ENCODE results near the gene GRPR.

Gene GRPR

DNA sequence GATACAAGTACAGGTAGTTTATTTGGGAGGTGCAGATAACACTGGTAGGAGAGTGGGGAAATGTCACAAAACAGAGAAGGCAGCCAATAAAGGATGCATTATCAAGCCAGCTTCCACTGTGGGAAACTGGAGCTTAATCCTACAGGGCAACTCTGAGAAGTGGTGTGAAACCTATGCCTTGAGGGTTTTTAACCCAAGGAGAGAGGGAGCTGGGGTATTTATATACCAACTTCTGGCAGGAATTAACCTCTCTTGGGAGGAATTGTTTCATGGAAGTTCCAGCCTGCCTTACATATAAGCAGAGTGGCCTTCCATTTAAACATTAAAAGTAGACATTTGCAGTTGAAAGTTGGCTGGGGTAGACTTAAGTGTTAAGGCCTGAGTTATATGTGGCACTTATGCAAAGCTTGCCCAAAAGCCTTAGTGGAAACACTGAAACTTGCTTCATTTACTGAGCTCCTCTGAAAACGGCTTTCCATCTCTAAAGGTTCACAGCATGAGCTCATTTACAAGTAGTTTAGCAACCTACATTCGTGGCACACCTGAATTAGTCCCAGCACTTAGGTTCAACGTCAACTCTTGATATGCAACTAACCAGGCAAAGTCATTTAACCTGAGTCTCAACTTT, 63.1 kb downstream of the GRPR start:
- no peak for DNase-seq

DNA sequence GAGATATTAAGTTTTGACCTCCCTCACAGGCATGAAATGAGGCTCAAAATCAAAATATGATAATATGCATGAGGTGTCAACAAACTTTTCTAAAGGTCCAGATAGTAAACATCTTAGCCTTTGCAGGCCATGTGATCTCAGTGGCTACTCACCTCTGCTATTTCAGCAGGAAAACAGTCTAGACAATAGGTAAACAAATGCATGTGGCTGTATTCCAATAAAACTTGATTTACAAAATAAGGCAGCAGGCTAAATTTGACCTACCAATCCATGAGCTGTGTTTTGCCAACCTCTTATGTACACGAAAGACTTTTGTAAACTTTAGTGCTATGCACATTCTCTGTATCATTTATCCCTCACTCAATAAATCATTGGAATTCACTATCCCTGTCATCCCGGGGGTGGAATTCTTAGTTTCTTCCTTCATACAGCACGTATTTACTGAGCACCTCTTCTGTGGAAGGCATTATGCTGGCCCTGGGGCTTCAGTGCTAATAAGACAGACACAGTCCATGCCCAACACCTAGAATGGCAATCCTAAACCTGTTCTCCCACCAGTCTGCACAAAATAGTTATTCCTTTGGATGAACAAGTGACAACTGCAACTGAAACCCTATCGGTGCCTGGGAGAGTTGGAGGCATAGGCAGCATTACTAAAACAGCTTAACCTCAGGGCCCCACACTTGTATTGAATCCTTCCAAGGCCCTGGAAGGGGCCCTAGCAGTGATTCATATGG, 63.8 kb downstream of the GRPR start:
- DNase-seq, result no peak

GRCh38 chrX:16188687-16189086, 65.3 kb downstream of the GRPR start:
- DNase-seq, result no peak

- no peak for DNase-seq
Measured at GRCh38 chrX:16191605-16192004, 68.2 kb downstream of the GRPR start.

- no peak for DNase-seq
Measured at GRCh38 chrX:16196829-16197228, 73.5 kb downstream of the GRPR start.

DNA sequence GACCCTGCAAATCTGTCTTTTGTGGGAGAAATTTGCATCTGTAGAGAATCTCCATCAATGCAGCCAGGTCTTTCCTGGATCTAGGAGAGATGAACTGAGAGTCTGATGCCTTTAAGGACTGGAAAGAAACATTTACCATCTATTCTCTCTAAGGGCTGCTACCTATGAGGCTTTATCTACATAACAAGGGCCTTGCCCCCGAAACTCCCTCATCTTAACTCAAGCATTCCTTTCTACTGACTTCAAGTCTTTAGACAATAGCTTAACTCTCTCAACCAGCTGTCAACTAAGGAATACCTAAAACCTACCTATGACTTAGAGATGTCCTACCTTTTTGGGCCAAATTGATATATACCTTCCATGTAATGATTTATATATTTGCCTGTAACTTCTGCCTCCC, 76.0 kb downstream of the GRPR start:
- DNase-seq, result no peak

DNA sequence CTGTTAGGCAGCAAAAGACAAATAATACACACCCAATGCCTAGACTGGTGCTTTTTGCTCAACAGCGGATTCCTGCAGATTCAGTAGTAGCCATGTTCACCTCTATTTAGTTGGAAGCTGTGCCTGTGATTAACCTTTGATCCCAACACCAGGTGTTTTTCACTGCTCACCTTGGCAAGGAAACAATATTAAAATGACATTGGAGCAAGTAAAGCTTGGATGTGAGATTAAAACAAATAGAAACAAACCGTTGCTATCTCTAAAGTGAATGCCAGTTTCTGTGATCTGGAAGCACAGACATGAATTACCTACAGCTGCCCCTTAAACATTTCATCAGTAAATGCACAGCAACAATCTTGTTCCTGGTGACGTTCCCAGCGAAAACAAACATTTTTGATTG, 79.6 kb downstream of the GRPR start:
- no peak for DNase-seq

All from NCI-H1930 (cell line).